Mucosa of stomach (tissue), 1 donor: ENCODE measurements around the gene RSPH1.

ENCODE experiments used
- H3K27me3 ChIP-seq: one replicate; pipeline ENCODE4 v1.7.0; 2013; ENCODE audit warnings: mild to moderate bottlenecking, low read length; ENCODE audit not compliant: control insufficient read depth, insufficient read depth
- H3K36me3 ChIP-seq: one replicate; pipeline ENCODE4 v1.7.0; 2013; ENCODE audit warnings: low read length; ENCODE audit not compliant: control insufficient read depth, insufficient read depth
- H3K4me1 ChIP-seq: one replicate; pipeline ENCODE4 v1.7.0; 2013; ENCODE audit warnings: mild to moderate bottlenecking, low read length; ENCODE audit not compliant: control insufficient read depth, insufficient read depth
- H3K4me3 ChIP-seq: one replicate; pipeline ENCODE4 v1.7.0; 2013; ENCODE audit warnings: low read length
- H3K9ac ChIP-seq: one replicate; pipeline ENCODE4 v1.7.0; 2013; ENCODE audit warnings: mild to moderate bottlenecking, low read length, moderate library complexity
- H3K9me3 ChIP-seq: one replicate; pipeline ENCODE4 v1.7.0; 2013; ENCODE audit warnings: mild to moderate bottlenecking, low read length, moderate library complexity; ENCODE audit not compliant: control insufficient read depth
- donor health status: Pancreatic carcinoma.

Gene RSPH1

DNA sequence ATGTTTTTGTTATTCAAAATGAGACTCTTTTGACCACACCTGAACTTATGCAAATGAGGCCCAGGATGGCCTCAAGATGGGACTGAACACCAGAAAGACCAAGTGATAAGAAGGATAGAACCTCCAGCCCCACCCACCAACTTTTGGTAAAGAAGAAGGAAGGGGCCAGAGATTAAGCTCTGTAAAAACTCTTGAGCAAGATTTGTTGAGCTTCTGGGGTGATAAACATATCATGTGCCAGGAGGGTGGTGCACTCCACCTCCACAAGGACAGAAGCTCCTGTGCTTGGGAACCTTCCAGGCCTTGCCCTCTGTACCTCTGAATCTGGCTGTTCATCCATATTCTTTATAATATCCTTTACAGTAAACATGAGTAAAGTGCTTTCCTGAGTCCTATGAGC, 5.3 kb downstream of the RSPH1 start:
- no peak overlapping the region for H3K9ac ChIP-seq
- H3K27me3 ChIP-seq, result no peaks in the 10 kb centered on the region
- no peaks in the 10 kb centered on the region for H3K9me3 ChIP-seq
- no peaks in the 10 kb centered on the region for H3K36me3 ChIP-seq
- H3K4me1 ChIP-seq, result peaks cover 29% of the 10 kb centered on the region
- no peak overlapping the region for H3K4me3 ChIP-seq

DNA sequence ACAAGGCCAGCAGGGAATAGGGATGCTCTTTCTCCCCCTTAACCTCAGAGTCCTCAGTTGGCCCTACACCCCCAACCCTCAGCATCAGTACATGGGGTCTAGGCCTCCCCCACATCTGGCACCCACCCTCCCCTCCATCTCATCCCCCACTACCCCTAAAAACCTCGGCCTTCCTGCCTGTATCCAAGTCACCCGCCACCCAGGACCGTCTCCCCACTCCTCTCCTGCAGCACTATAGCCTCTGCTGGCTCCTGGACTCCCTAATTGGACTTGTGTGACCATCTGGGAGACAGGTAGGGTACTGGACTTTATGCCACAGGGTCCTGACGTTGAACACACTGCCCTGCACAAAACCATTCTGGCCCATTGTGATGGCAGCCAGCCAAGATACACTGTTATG, 6.0 kb downstream of the RSPH1 start:
- no peaks in the 10 kb centered on the region for H3K9me3 ChIP-seq
- no peaks in the 10 kb centered on the region for H3K27me3 ChIP-seq
- H3K4me3 ChIP-seq, result no peak overlapping the region
- H3K4me1 ChIP-seq, result peaks cover 22% of the 10 kb centered on the region
- H3K9ac ChIP-seq, result no peak overlapping the region
- H3K36me3 ChIP-seq, result no peaks in the 10 kb centered on the region

DNA sequence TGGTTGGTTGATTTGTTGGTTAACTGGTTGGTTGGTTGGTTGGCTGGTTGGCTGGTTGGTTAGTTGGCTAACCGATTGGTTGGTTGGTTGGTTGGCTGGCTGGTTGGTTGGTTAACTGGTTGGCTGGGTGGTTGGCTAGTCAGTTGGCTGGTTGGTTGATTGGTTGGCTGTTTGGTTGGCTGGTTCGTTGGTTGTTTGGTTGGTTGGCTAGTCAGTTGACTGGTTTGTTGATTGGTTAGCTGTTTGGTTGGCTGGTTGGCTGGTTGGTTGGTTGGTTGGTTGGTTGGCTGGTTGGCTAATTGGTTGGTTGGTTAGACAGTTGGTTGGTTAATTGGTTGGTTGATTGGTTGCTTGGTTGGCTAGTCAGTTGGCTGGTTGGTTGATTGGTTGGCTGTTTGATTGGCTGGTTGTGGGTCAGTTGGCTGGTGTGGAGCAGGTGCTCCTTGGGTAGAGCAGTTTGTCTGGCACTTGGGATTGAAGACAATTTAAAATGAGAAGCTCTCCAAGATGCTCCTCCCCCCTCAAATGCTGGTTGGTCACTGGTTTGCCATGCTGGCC, 6.9 kb downstream of the RSPH1 start:
- peaks cover 20% of the 10 kb centered on the region for H3K4me1 ChIP-seq
- no peaks in the 10 kb centered on the region for H3K9me3 ChIP-seq
- no peak overlapping the region for H3K4me3 ChIP-seq
- no peak overlapping the region for H3K9ac ChIP-seq
- no peaks in the 10 kb centered on the region for H3K36me3 ChIP-seq
- H3K27me3 ChIP-seq, result no peaks in the 10 kb centered on the region

DNA sequence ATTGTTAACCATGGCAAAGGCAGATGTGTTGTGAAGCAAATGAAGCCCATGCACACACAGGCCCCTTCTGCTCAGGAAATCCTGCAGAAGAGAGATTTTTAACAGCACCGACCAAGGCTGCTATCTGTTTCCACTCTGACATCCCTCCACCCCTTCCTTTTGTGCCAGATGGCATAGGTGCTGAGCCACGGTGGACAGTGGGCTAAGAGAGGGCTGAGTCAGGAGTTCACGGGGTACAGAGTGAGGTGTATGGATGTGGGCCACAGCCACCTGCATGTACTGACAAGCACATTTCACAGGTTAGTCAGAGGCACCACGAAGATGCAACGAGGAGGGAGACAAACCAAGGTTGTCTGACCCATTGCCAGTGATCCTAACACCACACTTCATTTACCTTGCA, 9.5 kb downstream of the RSPH1 start:
- H3K9me3 ChIP-seq, result no peaks in the 10 kb centered on the region
- H3K4me3 ChIP-seq, result no peak overlapping the region
- peaks cover 23% of the 10 kb centered on the region for H3K4me1 ChIP-seq
- no peaks in the 10 kb centered on the region for H3K36me3 ChIP-seq
- H3K27me3 ChIP-seq, result no peaks in the 10 kb centered on the region
- H3K9ac ChIP-seq, result no peak overlapping the region

DNA sequence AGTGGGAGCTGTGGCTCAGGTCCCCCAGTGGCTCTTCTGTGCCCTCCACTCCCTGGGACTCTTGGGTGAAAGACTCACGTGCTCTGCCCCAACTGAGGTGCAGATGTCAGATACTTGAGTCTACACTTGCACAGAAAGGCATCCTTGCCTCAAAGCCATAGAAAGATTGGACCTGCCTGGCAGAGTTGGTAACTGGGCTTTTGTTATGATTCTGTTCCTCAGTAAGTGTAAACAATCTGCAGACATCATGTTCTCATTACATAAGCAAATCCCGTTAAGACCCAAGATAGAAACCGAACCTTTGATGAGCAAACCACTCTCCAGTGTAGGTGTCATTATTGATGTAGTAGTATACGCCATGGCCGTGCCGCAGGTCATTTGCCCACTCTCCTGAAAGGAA, 10.0 kb downstream of the RSPH1 start:
- Histone ChIP-seq H3K4me3 (no peak overlapping the region), H3K36me3 (no peaks in the 10 kb centered on the region), H3K27me3 (no peaks in the 10 kb centered on the region), H3K9me3 (no peaks in the 10 kb centered on the region), H3K4me1 (peaks cover 23% of the 10 kb centered on the region), H3K9ac (no peak overlapping the region)

DNA sequence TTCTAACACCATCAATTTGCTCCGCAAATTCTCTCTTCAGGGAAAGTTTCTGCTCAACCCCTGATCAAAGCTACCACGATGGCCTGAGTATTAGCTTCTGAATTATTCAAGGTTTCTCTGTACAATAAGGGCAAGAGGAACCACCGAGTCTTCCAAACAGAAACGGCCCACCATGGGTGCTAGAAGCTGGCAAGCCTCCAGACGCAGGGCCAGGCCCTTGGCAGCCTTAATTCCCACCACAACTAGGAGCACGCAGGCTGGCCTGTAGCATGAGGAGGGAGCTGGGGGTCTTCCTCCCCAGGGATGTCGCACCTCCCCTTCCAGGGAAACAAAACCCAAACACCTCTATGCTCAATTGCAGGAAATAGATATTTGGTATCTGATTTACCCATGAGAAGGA, 11.1 kb downstream of the RSPH1 start:
- H3K4me1 ChIP-seq, result peaks cover 14% of the 10 kb centered on the region
- no peak overlapping the region for H3K4me3 ChIP-seq
- no peaks in the 10 kb centered on the region for H3K27me3 ChIP-seq

DNA sequence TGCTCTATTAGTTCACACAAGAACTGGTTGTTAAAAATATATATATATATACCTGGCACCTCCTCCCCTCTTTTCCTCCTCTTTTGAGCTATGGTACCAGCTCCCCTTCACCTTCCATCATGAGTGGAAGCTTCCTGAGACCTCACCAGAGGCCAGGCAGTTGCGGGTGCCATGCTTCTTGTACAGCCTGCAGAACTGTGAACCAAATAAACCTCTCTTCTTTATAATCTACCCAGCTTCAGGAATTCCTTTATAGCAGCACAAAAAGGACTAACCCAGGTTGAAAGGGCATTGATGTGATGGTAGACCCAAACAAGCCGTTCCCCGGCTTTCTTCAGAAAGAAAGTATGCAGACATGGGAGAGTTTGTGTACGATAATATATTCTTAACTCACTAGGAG, 14.9 kb downstream of the RSPH1 start:
- Histone ChIP-seq H3K36me3 (no peaks in the 10 kb centered on the region), H3K27me3 (no peaks in the 10 kb centered on the region), H3K9ac (no peak overlapping the region), H3K4me3 (no peak overlapping the region), H3K4me1 (peaks cover 14% of the 10 kb centered on the region), H3K9me3 (no peaks in the 10 kb centered on the region)

More for the DNA sequence above, 11.1 kb downstream of the RSPH1 start:
- H3K36me3 ChIP-seq, result no peaks in the 10 kb centered on the region
- no peaks in the 10 kb centered on the region for H3K9me3 ChIP-seq
- H3K9ac ChIP-seq, result no peak overlapping the region

DNA sequence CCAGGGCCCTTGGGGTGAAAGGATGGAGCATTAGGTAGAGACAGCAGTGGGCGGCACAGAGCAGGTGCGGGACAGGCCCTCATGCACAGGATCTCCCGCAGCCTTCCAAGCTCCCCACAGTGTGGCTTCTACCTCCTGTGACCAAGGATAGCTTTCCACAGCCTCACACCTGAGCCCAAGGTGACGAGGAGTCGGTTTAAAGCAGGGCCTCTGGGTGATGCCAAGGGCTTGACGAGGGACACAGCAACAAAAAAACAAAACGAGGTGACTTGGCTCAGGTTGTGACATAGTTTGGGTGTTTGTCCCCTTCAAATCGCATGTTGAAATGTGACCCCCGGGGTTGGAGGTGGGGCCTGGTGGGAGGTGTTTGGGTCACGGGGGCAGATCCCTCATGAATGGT, 15.3 kb downstream of the RSPH1 start:
- no peak overlapping the region for H3K9ac ChIP-seq
- no peak overlapping the region for H3K4me3 ChIP-seq
- H3K4me1 ChIP-seq, result peaks cover 14% of the 10 kb centered on the region
- H3K36me3 ChIP-seq, result no peaks in the 10 kb centered on the region
- no peaks in the 10 kb centered on the region for H3K27me3 ChIP-seq
- H3K9me3 ChIP-seq, result no peaks in the 10 kb centered on the region

DNA sequence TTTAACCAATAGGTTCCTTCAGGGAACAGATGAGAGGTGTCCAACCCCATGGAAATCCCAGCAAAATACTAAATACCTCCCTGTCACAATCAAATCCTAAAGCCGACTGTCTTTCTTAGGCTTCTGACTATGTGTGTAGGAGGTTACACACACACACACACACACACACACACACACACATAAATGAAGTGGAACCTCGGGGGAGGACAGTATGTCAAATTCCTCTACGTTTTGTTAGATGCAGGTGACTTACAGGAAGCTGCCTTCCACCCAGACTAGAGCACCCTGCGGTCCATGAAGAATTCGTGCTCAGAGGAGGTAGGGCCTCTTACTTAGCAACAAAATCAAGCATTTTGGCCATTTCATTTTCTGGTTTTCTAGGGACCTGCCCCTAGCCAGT, 16.4 kb downstream of the RSPH1 start:
- Histone ChIP-seq H3K9me3 (no peaks in the 10 kb centered on the region), H3K4me3 (no peak overlapping the region), H3K36me3 (no peaks in the 10 kb centered on the region), H3K27me3 (no peaks in the 10 kb centered on the region), H3K4me1 (peaks cover 20% of the 10 kb centered on the region), H3K9ac (no peak overlapping the region)

DNA sequence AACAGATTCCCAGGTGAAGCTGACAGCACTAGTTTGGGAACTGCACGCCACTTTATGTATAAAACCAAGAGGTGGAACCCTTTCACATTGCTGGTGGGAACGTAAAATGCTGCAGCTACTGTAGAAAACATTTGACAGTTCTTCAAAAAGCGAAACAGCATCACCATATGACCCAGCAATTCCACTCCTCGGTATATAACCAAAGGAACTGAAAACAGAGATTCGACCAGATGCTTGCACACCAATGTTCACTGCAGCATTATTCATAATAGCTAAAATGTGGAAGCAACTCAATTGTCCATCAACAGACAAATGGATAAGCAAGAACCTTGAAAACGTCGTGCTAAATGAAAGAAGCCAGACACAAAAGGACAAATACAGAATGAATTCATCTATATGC, 17.5 kb downstream of the RSPH1 start:
- Histone ChIP-seq H3K4me1 (peaks cover 31% of the 10 kb centered on the region), H3K27me3 (no peaks in the 10 kb centered on the region), H3K9me3 (no peaks in the 10 kb centered on the region), H3K9ac (no peak overlapping the region), H3K36me3 (no peaks in the 10 kb centered on the region), H3K4me3 (no peak overlapping the region)

DNA sequence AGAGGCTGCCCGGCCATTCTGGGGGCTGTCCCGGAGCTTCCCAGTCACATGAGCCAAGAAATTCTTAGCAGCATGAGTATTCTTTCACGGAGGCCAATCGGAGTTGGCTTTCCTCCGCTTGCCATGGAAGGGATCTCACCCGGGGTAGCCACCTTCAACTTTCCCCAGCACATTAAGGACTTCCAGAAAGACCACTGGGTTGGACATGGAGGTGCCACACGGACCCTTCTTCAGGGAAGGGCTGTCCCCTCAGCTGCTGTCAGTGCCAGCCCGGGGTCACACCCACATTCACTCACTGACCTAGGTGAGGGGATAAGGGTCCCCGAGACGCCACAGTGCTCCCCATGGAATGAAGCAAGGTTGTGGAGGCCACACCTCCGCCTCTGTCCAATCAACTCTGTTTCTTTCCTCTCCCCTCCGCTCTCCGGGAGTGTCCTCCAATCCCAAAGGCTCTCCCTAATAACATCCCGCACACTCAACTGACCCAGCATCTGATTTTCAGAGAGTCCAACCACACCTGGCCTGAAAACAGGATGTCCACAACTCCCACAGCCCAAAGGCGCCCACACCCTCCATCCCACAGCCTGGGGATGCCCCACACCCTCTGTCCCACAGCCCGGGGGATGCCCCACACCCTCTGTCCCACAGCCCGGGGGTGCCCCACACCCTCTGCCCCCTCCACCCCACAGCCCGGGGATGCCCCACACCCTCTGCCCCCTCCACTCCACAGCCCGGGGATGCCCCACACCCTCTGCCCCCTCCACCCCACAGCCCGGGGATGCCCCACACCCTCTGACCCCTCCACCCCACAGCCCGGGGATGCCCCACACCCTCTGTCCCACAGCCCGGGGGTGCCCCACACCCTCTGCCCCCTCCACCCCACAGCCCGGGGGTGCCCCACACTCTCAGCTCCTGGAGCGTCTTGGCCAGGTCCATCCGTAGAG, 19.4 kb downstream of the RSPH1 start:
- Histone ChIP-seq H3K4me1 (peaks cover 19% of the 10 kb centered on the region), H3K9ac (no peak overlapping the region), H3K27me3 (no peaks in the 10 kb centered on the region), H3K9me3 (no peaks in the 10 kb centered on the region), H3K36me3 (no peaks in the 10 kb centered on the region), H3K4me3 (no peak overlapping the region)

DNA sequence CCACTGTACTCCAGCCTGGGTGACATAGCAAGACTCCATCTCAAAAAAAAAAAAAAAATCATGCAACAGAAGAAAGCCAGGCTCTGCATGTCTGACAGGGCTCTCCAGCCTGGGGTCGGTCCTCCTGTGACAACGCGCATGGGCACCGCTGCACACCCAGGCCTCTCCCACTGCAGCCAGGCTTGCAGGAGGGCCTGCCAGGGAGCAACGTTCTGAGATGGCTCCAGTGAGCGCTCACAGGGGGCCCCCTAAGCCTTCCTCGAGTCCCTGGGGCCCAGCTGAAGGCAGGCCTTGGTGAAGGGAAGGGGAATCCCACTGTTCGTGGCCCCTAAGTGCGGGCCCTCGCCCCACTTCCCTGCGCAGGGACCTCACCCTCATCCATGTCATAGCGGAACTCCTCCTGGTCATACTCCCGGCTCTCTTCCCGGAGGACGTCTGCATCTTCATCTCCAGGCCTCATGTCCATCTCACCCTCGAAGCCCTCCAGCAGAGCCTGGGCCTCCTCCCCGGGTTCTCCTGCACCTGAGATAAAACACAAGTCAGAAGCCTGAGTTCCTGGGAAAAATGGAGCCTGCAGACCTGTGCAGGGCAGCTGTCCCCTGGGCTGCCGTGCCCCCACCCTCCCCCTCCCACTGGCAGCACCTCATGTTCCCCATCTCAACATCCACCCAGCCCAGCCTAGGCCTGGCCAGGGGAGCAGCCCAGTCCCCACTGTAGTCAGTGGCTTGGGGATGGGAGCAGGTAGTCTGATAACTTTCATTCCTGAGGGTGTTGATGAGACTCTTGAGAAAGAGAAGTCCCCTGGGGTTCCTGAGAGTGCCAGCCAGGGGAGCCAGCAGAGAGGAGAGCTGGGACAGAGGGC, 20.3 kb downstream of the RSPH1 start:
- H3K36me3 ChIP-seq, result no peaks in the 10 kb centered on the region
- peaks cover 17% of the 10 kb centered on the region for H3K4me1 ChIP-seq
- H3K27me3 ChIP-seq, result no peaks in the 10 kb centered on the region
- H3K9ac ChIP-seq, result no peak overlapping the region
- no peaks in the 10 kb centered on the region for H3K9me3 ChIP-seq
- no peak overlapping the region for H3K4me3 ChIP-seq
